Mesenteric fat pad (tissue), 1 donor: ENCODE data around the gene CDKAL1. TPM values are rescaled to one million over a fixed set of nuclear protein-coding genes. Genes with fewer than 3 reads are reported as not detected.
"Not testable (repeated sequence)": the region's sequence is repeated elsewhere in the genome, so short reads cannot be mapped to it uniquely, and the experiment has no call there.

Source experiments
- DNase-seq: peaks from one replicate; pipeline ENCODE4 v3.0.0-alpha.2; 2020; ENCODE audit warnings: low spot score
- total RNA-seq: library from RNA; stranded (reverse); fragmentation: NEBNext Ultra II Directional; extraction: Animal tissue kit (Norgen Biotek cat#: 25700); gene quantifications from one replicate; pipeline ENCODE4 v1.2.1, GENCODE V29; 2021
- donor health status: DM: yes; HTN: yes; CAD: no.

The CDKAL1 gene
- total RNA-seq, 1 donor from 2014 or later = 13.2 TPM

GRCh38 chr6:21163110-21163837 is 629.0 kb downstream of the CDKAL1 start:
- no peak for DNase-seq

DNA sequence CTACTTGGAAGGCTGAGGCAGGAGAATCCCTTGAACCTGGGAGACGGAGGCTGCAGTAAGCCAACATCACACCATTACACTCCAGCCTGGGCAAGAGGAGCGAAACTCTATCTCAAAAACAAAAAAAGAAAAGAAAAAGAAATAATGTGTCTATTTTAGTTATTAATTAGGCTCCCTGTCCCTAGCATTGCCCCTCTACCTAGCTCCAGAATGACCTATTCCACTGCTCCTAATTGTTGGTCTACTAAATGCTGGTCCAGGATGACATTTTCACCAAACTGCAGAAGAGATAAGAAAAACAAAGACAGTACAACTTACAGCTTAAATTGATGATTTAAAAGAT is 629.6 kb downstream of the CDKAL1 start:
- DNase-seq = no peak

DNA sequence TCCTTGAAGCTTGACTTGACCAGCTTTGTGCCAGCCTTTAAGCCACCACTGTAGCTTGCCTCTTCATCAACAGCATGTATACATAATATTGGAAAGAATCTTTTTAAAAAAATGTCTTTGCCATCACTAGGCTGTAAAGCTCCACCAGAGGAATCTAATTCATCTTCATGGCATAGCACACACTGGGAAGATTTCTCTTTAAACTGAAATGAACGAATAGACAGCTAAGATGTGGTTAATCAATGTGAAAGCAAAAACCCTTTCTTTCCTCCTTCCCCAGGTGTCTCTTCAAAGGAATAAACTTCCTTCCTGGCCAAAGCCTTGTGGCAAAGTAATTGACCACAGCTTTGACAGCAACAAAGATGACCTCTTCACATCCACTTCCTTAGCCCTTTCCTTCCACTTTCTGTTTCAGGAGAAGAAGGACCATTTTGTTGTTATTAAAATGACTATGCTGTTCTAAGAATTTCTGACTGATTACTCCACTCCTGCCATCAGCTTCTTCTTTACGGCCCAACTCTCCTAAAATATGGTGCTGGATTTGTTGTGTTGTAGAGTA is 630.6 kb downstream of the CDKAL1 start:
- no peak for DNase-seq

GRCh38 chr6:21166754-21167153 is 632.5 kb downstream of the CDKAL1 start:
- DNase-seq = no peak

GRCh38 chr6:21167790-21168189 is 633.5 kb downstream of the CDKAL1 start:
- DNase-seq = no peak

DNA sequence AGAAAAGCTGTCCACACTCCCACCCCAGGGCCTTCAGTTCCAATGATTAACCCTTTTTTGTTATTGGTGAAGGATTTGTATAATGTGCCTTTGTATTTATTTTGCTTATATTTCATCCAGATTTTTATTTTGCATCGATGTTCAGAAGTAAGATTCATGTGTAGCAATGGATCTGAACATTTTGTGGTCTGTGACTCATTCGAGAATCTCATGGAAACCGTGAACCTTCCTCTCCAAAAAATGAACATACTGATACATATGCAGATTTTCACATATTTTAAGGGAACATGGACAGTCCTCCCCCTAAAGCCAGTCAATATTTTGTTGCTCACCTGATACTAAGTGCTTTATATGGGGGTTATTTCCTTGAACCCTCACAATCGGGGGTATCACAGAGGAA is 637.5 kb downstream of the CDKAL1 start:
- DNase-seq = no peak

DNA sequence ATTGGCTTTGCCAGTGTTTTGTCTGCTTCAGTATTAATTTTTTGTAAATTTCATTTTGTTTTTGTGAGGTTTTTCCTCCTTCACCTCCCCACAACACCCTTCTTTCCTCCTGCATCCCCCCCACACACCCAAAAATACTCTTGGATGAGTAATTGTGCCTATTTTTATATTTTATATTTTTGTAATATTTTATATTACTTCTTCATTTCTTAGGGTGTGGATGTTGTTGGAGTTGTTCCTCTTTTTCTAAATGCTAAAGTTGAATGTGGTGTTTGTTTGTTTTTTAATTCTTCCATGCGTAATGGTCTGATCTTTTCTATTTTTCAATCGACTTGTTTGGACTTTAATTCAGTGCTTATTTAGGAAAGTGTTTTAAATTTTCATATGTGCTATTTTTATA is 638.8 kb downstream of the CDKAL1 start:
- DNase-seq = no peak

DNA sequence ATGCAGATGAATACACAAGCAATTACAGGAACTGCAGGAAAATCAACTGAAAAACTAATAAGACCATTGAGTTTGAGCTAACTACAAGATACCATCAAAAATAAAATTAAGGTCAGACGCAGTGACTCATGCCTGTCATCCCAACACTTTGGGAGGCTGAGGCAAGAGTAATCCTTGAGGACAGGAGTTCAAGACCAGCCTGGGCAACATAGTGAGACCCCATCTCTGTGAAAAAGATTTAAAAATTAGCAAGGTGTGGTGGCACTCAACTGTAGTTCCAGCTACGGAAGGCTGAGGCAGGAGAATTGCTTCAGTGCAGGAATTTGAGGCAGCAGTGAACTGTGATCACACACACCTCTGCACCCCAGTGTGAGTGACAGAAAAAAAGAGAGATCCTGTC is 639.4 kb downstream of the CDKAL1 start:
- DNase-seq = no peak

- no peak for DNase-seq
Observed at GRCh38 chr6:21176197-21176596, 641.9 kb downstream of the CDKAL1 start.

DNA sequence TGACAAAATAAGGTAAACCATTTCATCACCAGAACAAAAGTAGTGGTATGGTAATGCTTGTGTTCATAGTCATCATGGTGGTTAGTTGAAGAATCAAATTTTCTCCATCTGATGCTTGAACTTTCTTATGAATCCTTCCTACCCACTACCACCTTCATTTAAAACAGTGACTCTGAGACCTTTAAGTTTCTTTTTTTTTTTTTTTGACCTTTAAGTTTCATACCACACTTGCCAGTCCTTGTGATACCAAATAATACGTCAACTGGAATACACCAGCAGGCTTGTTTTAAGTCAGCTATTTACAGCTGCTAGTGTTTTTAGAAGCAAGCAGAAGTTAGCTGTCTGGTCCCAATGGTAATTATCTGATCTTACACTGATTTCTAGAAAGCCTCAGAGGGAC is 645.9 kb downstream of the CDKAL1 start:
- no peak for DNase-seq

DNA sequence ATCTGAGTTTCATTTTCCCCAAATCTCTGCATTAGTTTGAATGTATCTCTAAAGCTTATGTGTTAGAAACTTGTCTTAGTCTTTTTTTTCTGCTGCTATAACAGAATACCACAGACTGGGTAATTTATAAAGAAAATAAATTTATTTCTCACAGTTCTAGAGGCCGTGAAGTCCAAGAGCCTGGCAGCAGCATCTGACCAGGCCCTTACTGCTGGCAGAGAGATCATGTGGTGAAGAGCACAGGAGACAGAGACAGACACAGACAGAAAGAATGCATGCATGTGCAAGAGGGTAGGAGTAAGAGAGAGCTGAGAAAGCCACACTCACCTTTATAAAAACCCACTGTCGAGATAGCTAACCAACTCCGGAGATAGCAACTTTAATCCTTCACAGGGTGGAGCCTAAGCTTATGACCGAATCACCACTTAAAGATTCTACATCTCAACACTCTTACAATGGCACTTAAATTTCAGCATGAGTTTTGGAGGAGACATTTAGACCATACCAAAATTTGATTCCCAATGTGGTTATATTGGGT is 646.6 kb downstream of the CDKAL1 start:
- no peak for DNase-seq

GRCh38 chr6:21181866-21182265 is 647.6 kb downstream of the CDKAL1 start:
- no peak for DNase-seq

- no peak for DNase-seq
Observed at GRCh38 chr6:21182589-21182988, 648.3 kb downstream of the CDKAL1 start.

- DNase-seq = no peak
Observed at GRCh38 chr6:21185861-21186478, 651.7 kb downstream of the CDKAL1 start.

GRCh38 chr6:21186479-21187055 is 652.3 kb downstream of the CDKAL1 start:
- no peak for DNase-seq

- no peak for DNase-seq
Observed at GRCh38 chr6:21187485-21187884, 653.2 kb downstream of the CDKAL1 start.

- no peak for DNase-seq
Observed at GRCh38 chr6:21188505-21189223, 654.4 kb downstream of the CDKAL1 start.

DNA sequence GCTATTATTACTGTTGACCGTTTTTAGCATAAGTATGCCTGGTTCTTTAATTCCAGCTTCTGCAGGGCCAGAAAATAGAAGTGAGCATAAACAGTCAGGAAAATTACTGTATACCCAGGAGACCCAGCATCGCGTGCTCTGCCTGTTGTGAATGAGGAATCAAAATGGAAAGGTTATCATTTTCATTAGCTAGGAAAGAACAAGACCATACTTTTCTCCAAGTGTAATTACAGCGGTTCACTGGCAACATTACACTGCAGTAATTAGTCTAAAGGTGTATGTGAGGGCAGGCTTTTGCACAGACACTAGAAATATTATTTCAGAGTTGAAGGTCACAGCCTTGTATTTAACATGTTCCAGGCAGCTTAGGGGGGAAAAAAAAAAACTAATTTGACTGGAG is 655.5 kb downstream of the CDKAL1 start:
- DNase-seq = no peak

DNA sequence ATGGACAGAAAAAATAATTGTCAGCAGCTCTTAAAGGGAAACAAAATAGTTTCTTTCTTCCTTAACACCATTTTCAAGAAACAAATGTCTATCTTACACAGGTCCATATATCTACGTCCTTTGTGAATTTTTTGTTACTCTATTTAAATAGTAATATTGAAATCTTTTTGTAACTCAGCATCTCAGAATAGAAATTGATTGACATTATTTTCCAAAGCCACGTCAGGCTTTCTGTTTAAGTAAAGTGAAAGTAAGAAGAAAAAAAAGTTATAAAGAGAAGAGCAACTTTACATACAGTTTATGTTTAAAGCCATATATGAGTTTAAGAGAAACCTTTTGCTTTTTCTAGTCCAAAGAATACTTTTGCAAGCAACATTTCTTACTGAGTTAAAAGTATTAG is 656.4 kb downstream of the CDKAL1 start:
- no peak for DNase-seq

DNA sequence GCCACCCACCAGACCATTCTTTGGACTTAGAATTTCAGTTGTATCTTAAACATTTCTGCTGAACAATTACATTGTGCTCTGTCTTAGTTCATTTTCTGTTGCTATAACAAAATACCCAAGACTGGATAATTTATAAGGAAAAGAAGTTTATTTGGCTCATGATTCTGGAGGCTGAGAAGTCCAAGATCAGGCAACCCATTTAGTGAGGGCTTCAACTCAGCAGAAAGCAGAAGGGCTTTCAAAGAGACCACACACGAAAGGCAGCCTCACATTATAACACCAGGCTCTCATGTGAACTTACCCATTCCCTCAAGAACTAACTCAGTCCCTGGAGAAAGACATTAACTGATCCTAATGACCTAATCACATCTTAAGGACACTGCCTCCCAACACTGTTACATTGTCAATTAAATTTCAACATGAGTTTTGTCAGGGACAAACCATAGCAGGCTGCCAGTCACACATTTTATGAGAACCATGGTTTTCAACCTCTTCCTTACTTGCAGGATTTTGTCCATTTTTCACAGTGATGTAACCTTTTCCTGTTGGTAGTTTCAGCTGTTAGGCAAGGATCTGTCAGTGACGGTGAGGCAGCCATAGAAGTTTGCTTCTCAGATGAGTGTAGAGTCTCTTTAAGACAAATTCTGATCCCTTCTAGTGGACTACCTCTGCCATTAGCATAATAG is 659.7 kb downstream of the CDKAL1 start:
- DNase-seq = no peak

DNA sequence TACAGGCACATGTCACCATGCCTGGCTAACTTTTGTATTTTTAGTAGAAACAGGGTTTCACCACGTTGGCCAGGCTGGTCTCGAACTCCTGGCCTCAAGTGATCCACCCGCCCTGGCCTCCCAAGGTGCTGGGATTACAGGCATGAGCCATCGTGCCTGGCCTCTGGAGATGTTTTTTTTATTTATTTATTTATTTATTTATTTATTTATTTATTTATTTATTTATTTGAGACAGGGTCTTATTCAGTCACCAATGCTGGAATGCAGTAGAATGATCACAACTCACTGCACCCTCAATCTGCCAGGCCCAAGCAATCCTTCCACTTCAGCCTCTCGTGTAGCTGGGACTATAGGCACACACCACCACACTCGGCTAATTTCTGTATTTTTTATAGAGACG is 661.0 kb downstream of the CDKAL1 start:
- DNase-seq = not testable (repeated sequence)
